Activated CD8-positive, alpha-beta memory T cell treated with anti-CD3 and anti-CD28 coated beads for 4 hours (primary cell): ENCODE measurements around the gene HSPB3.
"Not testable (repeated sequence)": the region's sequence is repeated elsewhere in the genome, so short reads cannot be mapped to it uniquely, and the experiment has no call there.

Experiments
- DNase-seq, 2 donors: peaks; one replicate each; pipeline ENCODE4 v3.0.0-alpha.2; 2020; ENCODE audit warnings: low read depth in 2 of 2

HSPB3 gene, protein sequence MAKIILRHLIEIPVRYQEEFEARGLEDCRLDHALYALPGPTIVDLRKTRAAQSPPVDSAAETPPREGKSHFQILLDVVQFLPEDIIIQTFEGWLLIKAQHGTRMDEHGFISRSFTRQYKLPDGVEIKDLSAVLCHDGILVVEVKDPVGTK

DNA sequence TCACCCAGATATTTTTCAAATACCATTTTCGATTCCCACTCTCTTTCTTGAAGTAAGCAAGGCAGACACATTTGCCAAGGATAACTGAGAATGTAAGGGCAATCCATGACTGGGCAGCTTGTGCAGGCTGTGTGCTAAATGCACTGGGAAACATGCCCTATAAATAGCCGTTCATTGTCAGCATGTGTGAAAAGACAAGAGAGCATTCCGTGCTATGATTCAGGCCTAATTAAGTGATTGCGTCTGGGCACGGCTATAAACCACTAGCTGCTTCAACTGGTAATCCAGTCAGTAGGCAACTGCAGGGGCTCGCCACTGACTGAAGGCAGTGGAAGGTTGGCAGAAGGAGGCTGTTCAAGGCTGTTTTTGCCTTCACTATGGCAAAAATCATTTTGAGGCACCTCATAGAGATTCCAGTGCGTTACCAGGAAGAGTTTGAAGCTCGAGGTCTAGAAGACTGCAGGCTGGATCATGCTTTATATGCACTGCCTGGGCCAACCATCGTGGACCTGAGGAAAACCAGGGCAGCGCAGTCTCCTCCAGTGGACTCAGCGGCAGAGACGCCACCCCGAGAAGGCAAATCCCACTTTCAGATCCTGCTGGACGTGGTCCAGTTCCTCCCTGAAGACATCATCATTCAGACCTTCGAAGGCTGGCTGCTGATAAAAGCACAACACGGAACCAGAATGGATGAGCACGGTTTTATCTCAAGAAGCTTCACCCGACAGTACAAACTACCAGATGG is at the start of gene HSPB3:
Gene HSPB3, plus strand, starts transcription at position 287 of the 745 bp plus-strand sequence. Its CDS starts 91 bp downstream, at position 378.
- DNase-seq, result no peak

DNA sequence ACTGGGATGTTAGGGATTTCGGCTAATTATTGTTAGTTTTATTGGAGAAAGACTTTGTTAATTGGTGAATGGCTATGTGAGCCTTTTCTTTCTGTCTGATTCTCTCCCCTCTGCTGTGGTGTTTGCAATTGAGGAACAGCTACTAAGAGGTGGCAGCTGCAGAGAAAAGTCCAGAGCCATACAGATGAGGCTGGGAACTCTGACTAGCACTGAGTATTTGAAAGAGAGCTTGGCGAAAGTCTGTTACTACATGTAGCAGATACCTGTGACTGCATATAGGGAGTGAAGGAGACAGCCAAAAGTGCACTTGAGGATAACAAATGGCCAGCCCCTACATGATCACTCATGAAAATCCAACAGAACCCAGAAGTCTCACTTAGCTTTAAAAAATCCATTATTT is 44.3 kb upstream of the HSPB3 start:
- DNase-seq, result no peak

DNA sequence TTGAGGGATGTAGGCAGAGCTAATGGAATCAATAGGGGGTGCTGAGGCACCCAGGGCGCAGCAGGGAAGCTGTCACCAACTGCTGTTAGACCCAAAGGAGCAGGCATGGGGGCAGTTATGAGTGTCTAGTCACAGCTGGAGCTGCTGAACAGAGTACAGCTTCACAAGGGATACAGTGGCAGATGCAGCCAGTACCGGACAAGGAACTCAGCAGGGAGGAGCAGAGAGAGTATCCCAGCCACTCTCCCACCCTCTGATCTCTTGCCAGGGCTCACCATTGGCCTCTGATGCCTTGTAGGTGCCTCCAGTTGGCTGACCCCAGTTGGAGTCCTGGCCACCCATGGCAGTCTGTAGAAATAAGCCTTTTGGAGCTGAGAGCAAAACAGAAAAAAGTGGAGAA is 42.6 kb upstream of the HSPB3 start:
- no peak for DNase-seq

DNA sequence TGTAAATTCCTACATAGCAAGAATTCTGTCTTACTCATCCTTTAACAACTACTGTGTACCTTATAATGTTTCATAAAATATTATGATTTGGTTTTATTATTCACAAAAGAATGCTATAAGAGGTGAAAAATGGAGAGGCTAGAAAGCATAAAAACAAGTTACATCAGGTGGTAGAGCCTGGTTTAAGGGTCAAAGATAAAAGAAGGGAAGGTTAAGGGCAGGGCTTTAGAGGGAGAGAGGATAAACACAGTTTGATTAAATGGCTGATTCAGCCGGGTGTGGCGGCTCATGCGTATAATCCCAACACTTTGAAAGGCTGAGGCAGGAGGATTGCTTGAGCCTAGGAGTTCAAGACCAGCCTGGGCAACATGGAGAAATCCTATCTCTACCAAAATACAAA is 40.4 kb upstream of the HSPB3 start:
- no peak for DNase-seq

DNA sequence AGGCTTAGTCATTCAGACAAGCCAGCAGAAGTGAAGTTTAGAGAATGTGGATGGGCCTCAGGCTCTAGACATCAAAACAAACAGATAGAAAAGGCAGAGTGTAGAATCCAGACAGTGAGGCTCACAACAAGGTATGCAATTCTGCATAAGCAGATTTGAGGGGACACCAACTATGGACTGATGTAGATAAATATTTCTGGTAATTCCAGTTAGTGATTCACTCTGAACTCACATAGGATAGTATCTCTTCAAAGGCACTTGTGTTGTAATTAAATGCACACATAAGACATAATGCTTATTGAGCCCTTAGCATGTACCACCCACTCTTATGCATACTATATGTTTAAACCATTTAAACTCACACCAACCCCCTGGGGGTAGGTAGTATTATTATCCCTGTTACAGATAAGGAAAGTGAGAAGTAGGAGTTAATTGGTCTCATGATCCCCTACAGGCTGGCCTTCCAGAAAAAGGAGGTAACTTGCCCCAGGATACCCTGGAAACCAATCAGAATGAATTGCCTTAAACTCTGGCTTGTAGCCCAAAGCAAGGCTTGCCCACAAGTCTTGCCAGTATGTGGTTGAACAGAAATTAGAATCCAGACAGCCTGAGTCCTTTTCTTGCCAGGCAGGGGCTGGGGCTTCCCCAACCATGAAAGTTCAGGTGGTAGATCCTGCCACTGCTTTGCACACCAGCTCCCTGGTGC is 39.5 kb upstream of the HSPB3 start:
- DNase-seq, result no peak

DNA sequence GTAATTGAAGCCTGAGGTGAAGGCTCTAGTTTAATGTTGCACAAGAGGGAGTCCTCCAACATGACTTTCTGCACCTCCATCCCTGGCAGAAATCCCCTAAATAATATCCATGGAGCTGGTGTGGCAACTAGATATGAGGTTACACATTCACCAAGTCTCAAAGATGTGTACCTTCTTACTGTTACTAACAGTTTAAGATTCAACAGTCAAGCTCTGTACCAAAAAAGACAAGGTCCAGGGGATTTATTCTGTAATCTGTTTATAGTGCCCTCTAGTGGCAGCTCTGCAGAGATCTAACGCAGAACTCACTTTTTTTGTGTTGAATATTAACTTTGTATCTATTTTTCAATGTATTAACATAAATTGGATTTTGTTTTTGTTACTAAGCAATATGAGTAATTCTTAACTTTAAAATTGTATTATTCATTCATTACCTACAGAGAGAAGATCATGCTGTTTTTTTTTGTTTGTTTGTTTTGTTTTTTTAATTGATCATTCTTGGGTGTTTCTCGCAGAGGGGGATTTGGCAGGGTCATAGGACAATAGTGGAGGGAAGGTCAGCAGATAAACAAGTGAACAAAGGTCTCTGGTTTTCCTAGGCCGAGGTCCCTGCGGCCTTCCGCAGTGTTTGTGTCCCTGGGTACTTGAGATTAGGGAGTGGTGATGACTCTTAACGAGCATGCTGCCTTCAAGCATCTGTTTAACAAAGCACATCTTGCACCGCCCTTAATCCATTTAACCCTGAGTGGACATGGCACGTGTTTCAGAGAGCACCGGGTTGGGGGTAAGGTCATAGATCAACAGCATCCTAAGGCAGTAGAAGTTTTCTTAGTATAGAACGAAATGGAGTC is 35.7 kb upstream of the HSPB3 start:
- not testable (repeated sequence) for DNase-seq

DNA sequence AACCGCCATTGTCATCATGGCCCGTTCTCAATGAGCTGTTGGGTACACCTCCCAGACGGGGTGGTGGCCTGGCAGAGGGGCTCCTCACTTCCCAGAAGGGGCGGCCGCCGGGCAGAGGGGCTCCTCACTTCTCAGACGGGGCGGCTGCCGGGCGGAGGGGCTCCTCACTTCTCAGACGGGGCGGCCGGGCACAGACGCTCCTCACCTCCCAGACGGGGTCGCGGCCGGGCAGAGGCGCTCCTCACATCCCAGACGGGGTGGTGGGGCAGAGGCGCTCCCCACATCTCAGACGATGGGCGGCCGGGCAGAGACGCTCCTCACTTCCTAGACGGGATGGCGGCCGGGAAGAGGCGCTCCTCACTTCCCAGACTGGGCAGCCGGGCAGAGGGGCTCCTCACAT is 35.0 kb upstream of the HSPB3 start:
- not testable (repeated sequence) for DNase-seq

DNA sequence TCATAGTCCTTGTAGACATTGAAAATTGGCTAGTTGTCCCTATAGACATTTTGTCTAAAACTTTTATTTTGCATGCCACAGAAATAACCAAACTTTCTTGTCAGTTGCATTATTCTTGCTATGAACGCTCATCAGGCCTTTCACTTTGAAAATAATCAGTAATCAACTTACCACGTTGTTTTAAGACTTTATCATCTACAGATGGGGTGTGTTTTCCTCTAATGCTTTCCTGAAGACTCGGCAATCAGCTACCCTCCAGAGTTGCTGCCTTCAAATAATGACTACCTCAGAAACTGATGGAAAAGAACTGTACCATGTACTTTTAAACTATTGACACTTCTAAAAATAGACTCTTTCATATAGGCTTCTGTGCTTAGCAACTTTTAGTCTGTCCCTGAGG is 33.5 kb upstream of the HSPB3 start:
- no peak for DNase-seq

DNA sequence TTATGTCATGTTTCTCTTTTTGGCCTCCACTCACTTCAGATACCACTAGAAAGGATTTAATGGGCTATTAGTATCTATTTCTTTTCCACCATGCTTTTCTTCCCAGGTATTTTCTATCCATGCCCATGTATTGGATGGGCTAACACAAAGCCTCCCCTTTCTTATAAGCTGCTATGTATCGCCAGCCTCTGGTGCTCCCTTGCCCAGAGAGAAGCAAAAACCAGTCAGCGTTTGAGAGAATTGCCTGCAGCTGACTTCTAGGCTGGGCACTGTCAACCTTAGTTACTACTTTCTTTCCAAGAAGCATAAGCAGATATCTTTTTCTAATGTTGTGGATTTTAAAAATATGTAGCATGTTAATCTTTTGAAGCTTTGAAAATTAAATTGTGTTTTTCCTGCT is 30.2 kb upstream of the HSPB3 start:
- DNase-seq, result no peak

DNA sequence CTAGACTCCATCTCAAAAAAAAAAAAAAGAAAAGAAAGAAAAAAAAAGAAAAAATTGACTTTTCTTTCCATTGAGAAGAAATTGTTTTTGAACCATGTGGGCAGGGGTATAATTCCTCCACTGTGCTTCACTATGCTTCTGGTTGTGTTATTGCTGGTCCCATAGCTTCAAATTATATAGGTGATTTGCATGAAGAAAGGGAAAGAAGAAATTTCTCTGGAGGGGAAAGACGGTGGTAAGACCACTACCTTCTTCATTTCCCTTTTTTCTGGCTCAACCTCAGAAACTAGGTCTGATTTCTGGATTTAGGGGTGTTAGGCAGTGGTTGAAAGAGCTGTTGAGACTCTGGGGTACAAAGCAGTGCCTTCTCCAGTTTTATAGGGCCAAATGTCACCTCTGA is 29.3 kb upstream of the HSPB3 start:
- DNase-seq, result no peak

DNA sequence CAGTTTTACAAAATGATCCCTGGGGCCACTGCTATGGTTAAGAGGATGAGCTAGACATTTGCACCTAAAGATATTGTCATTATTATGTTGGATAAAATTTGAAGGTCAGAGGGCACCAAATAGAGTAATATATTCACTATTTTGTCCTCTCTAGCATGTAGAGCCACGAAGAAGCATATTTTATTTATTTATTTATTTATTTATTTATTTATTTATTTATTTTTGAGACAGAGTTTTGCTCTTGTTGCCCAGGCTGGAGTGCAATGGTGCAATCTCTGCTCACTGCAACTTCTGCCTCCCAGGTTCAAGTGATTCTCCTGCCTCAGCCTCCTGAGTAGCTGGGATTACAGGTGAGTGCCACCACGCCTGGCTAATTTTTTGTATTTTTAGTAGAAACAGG is 20.8 kb upstream of the HSPB3 start:
- DNase-seq, result not testable (repeated sequence)

DNA sequence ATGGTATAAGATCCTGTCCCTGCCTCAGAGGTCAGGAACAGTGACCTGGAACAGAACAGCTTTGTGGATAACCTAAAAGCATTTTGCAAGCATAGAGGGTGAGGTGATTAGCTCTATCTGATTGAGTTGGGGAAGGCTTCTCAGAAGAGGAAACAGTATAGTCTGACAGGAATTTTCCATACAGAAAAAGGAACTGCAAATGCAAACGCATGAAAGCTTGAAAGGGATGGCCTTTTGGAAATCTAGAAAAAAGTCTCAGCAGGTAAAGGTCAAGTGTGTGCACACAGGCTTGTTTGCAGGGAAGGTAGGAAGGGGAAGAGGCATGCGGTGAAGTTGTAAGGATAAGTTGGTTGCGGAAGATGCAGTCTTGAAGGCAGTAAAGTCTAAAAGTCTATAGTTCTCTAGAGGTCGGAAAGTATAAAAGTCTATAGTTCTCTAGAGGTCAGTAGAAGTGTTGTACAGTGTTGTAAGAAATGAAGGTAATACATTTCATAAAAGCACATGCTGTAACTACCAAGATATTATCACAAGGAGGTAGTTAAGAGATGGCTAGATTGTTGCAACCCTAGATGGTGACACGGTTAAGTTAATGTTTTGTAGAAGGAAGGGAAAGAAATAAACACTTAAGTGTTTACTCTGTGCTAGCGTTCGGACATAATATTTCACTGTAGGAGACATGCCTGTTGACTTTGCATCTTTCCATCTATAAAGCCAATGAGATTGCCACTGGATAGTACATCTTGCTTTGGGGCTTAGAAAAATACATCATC is 16.7 kb upstream of the HSPB3 start:
- DNase-seq, result no peak

DNA sequence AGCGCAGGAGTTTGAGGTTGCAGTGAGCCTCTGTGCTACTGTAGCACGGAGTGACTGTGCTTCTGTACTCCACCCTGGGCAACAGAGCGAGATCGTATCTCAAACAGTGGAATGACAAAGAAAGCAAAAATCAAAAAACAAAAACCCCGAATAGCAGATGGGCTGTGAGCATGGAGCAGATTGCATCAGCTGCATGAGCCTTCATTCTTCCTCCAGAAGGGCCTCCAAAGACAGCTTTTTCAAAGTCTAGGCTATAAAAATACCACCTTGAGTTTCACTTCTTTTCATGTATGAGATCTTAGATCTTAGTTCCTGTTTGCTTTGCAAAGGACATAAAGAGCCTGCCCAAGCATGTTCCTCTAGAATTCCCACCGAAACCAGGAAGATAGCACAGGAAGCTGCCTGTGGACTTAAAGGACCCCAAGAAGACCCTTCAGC is 15.0 kb upstream of the HSPB3 start:
- DNase-seq, result no peak

DNA sequence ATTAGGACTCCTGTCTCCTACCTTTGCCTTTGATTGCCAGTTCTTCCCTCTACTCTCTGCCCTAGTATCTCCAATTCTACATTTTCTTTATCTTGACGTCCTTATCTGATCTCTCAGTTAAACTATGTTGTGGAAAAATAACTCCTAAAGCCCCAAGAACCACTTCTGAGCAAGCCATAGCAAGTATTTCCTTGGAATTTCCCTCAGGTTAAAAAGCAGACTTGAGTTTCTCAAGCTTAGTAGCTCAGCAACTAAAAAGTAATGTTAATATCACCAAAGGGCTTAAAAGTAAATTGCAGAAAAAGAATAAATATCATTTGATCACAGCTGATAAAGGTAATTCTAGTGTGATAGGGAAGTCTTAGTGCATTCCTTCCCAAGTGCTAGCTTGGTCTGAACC is 13.2 kb upstream of the HSPB3 start:
- DNase-seq, result no peak

DNA sequence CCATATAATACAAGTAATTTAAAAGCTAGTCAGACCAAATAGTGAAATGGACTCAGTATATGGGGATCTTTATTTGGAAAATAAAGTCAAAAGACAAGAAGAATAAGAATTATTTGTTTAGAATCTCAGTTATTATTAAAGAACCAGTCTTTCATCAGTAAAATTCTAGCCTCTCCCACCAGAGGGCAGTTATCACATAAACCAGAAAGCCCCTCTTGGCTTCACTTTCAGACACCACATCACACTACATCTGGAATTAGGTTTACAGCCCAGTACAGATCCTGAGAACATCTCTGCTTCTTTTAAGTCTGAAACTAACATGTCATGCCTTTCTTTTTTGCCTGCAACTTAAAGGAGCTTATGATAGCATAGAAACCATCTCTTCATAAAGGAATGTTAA is 12.2 kb upstream of the HSPB3 start:
- no peak for DNase-seq

DNA sequence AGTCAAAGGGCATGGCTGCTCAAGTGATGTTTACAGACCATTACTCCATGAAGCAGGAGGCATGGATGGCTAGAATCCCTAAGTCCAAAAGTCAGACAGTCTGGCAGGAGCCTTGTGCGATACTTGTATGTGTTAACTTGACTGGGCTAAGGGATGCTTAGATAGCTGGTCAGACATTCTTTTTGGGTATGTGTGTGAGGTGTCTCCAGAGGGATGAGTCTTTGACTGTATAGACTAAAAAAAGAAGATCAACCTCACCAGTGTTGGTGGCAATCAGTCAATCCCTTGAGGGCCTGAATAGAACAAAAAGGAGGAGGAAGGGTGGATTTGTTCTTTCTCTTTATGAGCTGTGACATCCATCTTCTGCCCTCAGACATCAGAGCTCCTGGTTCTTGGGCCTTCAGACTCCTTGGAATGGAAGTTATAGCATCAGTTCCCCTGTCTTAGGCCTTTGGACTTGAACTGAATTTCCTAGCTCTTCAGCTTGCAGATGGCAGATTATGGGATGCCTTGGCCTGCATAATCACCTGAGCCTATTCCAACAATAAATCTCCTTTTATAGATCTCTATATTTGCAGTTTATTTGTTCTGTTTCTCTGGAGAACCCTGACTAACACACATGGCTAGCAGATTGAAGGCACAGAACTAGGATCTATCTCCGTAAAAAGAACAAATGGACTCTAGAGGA is 9.7 kb upstream of the HSPB3 start:
- DNase-seq, result no peak

DNA sequence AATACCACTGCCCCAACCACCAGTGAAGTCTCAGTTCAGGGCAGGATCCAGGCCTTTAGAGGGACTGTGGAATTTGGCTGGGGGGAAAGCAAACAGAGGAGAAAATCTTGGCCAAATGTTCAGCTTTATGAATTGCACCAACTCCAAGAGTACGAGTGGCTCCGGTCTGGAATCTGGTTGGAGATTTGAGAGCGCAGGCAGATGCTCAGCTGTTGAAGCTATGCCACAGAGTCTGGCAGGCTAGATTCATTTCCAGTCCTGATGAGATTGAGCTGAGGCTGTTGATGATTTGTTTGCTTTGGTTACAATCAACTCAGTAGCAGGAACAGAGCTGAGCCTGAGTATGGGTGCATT is 9.1 kb upstream of the HSPB3 start:
- no peak for DNase-seq

DNA sequence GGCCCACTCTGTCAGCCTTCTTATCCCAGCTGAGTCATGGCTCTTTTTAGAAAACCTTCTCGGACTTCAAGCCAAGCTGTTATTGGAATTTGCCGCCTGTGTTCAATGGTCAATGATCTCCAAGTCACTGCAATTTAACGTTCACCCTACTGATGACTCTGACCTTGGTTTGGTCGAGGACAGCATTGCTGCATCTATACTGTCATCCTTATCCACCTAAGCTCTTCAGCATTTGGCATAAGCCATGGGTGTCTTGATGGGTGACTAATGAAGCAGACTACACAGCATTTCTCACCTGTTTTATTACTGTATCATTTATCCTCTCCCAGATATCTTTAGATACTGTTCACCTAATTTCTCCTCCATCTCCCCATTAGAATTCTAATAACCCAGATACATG is 5.6 kb upstream of the HSPB3 start:
- no peak for DNase-seq

DNA sequence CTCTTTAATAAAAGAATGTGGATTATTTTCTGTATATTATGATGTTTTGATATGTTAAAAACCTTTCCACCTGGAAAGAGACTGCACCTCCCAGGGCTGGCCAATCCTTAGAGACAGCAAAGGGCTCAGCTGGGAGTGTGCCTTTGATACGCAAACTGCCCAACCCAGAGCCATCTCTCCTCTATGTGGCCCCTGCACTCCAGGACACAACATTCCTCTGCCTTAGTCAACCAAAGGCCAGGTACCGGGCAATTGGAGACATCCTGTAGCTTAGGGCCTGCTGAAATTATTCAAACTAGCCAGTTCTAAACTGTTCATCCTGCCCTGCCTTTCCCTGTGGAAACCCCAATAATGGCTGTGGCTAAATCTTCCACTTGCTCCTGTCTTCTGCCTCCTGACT is 5.0 kb upstream of the HSPB3 start:
- DNase-seq, result no peak

DNA sequence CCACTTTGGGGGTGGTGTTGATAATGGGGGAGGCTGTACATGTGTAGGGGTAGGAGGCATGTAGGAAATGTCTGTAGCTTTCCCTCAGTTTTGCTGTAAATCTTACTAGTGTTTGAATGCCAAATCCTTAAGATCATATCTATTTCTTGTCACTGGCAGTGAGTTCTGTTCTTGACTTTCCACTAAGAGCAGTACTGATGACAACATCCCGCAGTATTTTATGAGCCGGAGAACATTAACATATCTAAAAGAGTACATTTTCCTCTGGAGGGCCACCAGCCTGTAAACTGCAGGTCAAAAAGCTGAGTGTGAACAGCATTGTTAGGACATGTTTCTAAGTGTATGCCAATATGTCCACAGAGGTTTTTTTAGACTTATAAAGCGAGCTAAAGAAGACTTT is 2.5 kb upstream of the HSPB3 start:
- no peak for DNase-seq

DNA sequence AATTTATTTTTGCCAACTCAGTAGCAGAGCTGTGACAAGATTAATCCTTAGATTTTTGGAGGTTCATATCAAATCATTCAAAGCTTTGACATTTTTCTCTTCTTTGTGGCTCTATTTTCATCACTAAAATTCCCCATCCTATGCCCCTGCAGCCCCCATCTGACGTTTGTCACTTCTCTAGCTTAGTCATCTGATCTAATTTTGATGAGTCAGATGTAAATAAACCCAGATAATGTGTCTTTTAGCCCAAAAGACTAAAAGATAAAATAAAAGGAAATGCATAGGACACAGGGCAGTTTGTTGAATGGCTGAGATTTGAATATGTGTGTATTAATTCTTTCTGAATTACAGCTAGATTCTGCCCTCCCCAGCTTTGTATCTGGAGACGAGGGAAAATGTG is 897 bp upstream of the HSPB3 start:
- DNase-seq, result no peak
